OCI-LY7 (cell line): Measurements from ENCODE around the gene MYO9A. TPM values are rescaled to one million over a fixed set of nuclear protein-coding genes. Genes with fewer than 3 reads are reported as not detected.

Source experiments
- BruUV-seq: library from RNA; stranded (reverse); fragments of 400-500 nt; replicated peaks from 2 replicates; lab custom pipeline; 2021; lab: Mats Ljungman, UMichigan
- CTCF ChIA-PET: fragments of 300-600 bp; sonication (Branson Sonifier 250); formaldehyde crosslinking; loops from one replicate; lab custom pipeline; 2022; ENCODE audit warnings: antibody characterized with exemption; ENCODE audit not compliant: unreplicated experiment; lab: Charles Lee
- POLR2A ChIA-PET: fragments of 300-600 bp; sonication (Branson Sonifier 250); formaldehyde crosslinking; loops from one replicate; lab custom pipeline; 2022; ENCODE audit warnings: antibody characterized with exemption; lab: Charles Lee
- DNase-seq: peaks from one replicate; pipeline ENCODE4 v3.0.0-alpha.2; 2015; ENCODE audit warnings: low spot score
- H2AFZ ChIP-seq: fragments of 200-600 bp; sonication (generic), shearing (Covaris generic); 2 replicates; pipeline ENCODE4 v1.6.1; 2014; ENCODE audit warnings: mild to moderate bottlenecking, antibody characterized with exemption, low read length, moderate library complexity
- H3K27ac ChIP-seq: fragments of 200-600 bp; sonication (generic); 2 replicates; pipeline ENCODE4 v1.5.1; 2014; ENCODE audit warnings: mixed run types, low read depth, mild to moderate bottlenecking, moderate library complexity, low read length, inconsistent platforms; ENCODE audit not compliant: poor library complexity, severe bottlenecking
- H3K36me3 ChIP-seq: fragments of 200-600 bp; sonication (generic); 2 replicates; pipeline ENCODE4 v1.6.1; 2014; ENCODE audit warnings: mild to moderate bottlenecking, antibody characterized with exemption, low read length, moderate library complexity, mixed read lengths; ENCODE audit not compliant: insufficient read depth
- H3K4me1 ChIP-seq: fragments of 200-600 bp; sonication (generic); 2 replicates; pipeline ENCODE4 v1.5.1; 2014; ENCODE audit warnings: mild to moderate bottlenecking, low read length; ENCODE audit not compliant: insufficient read depth, poor library complexity, severe bottlenecking
- H3K4me2 ChIP-seq: fragments of 200-600 bp; sonication (generic); 2 replicates; pipeline ENCODE4 v1.6.1; 2014; ENCODE audit warnings: mild to moderate bottlenecking, low read length
- H3K4me3 ChIP-seq: fragments of 200-600 bp; sonication (generic); 2 replicates; pipeline ENCODE4 v1.5.1; 2014; ENCODE audit warnings: mild to moderate bottlenecking, low read depth, low read length; ENCODE audit not compliant: poor library complexity, severe bottlenecking
- H3K79me2 ChIP-seq: fragments of 200-600 bp; sonication (generic); 2 replicates; pipeline ENCODE4 v1.6.1; 2016; ENCODE audit warnings: low read depth, mild to moderate bottlenecking, low read length, moderate library complexity, mixed read lengths; ENCODE audit not compliant: insufficient read depth
- H3K9me2 ChIP-seq: fragments of 200-600 bp; sonication (generic); 2 replicates; pipeline ENCODE4 v1.6.1; 2016; ENCODE audit warnings: mild to moderate bottlenecking, low read length, mixed read lengths; ENCODE audit not compliant: insufficient read depth
- H3K9me3 ChIP-seq: fragments of 200-600 bp; sonication (generic); 2 replicates; pipeline ENCODE4 v1.6.1; 2014; ENCODE audit warnings: mild to moderate bottlenecking, mixed run types, low read length, mixed read lengths
- H4K20me1 ChIP-seq: fragments of 200-600 bp; sonication (generic); 2 replicates; pipeline ENCODE4 v1.6.1; 2014; ENCODE audit warnings: mild to moderate bottlenecking, antibody characterized with exemption, low read length, moderate library complexity, mixed read lengths; ENCODE audit not compliant: insufficient read depth
- CTCF ChIP-seq: fragments of 200-600 bp; sonication (generic); conservative IDR thresholded peaks from 2 replicates; pipeline ENCODE4 v1.5.1; 2014; ENCODE audit warnings: mild to moderate bottlenecking, antibody characterized with exemption, low read length, moderate library complexity, mixed read lengths
- EZH2phosphoT487 ChIP-seq: fragments of 200-600 bp; sonication (generic); IDR thresholded peaks from 2 replicates; pipeline ENCODE4 v1.6.1; 2018; ENCODE audit warnings: low read depth, borderline replicate concordance, mild to moderate bottlenecking, mixed run types, antibody characterized with exemption, low read length, moderate library complexity, mixed read lengths
- intact Hi-C: fragments of 100-400 bp; cut with micrococcal nuclease; formaldehyde crosslinking; loops from one replicate; pipeline ENCODE4 v1.10.0; 2022; ENCODE audit not compliant: unreplicated experiment
- total RNA-seq, 2 experiments: library from RNA; depleted of rRNA in 1 of 2; stranded (reverse); fragments of >200 nt in 1 of 2; shearing (Covaris generic) in 1 of 2; gene quantifications; 2 replicates each; pipeline ENCODE4 v1.2.3, GENCODE V29; 2014 to 2022

MYO9A gene
- total RNA-seq, 2 experiments from 2014 or later: 26.4 to 125 TPM

- intact Hi-C loops: no loop called here
- no TSS peak for BruUV-seq
- ChIA-PET POLR2A (interaction anchor here (0.7 to 0.9 kb wide), 2 partner anchors 29 to 63 kb away, joined by 3 read pairs; no protein-coding TSS in a partner anchor), CTCF (no interaction called here)
- H2AFZ ChIP-seq: no peak overlapping the region
- H3K9me3 ChIP-seq: no peaks in the 10 kb centered on the region
- no peaks in the 10 kb centered on the region for H3K4me1 ChIP-seq
- no peak for DNase-seq
- H3K79me2 ChIP-seq: no peaks in the 10 kb centered on the region
- TF ChIP-seq CTCF: no peak
- no peak for TF ChIP-seq EZH2phosphoT487
- no peaks in the 10 kb centered on the region for H4K20me1 ChIP-seq
- H3K4me3 ChIP-seq: no peak overlapping the region
- H3K36me3 ChIP-seq: peaks cover 48% of the 10 kb centered on the region
- H3K9me2 ChIP-seq: no peaks in the 10 kb centered on the region
- no peak overlapping the region for H3K4me2 ChIP-seq
- no peak overlapping the region for H3K27ac ChIP-seq
These were observed 185.3 kb downstream of the MYO9A start for GRCh38 chr15:71932689-71933088.

GRCh38 chr15:71931261-71931660 is 186.7 kb downstream of the MYO9A start:
- Histone ChIP-seq H3K79me2 (no peaks in the 10 kb centered on the region), H3K27ac (no peak overlapping the region), H3K4me2 (no peak overlapping the region), H3K4me3 (no peak overlapping the region), H3K9me2 (no peaks in the 10 kb centered on the region), H2AFZ (no peak overlapping the region), H3K4me1 (no peaks in the 10 kb centered on the region), H4K20me1 (no peaks in the 10 kb centered on the region), H3K36me3 (peaks cover 48% of the 10 kb centered on the region), H3K9me3 (no peaks in the 10 kb centered on the region)
- intact Hi-C loops: no loop called here
- TF ChIP-seq EZH2phosphoT487 (no peak), CTCF (no peak)
- BruUV-seq: no TSS peak
- DNase-seq: no peak
- CTCF ChIA-PET: no interaction called here
- POLR2A ChIA-PET: no interaction called here

GRCh38 chr15:71925145-71925544 is 192.8 kb downstream of the MYO9A start:
- no peak for DNase-seq
- H3K4me2 ChIP-seq: no peak overlapping the region
- CTCF ChIA-PET: no interaction called here
- intact Hi-C loops: no loop called here
- POLR2A ChIA-PET: interaction anchor here (0.7 kb wide), 1 partner anchor 30 kb away, joined by 3 read pairs; no protein-coding TSS in a partner anchor
- no peak overlapping the region for H3K4me3 ChIP-seq
- H3K36me3 ChIP-seq: peaks cover 7% of the 10 kb centered on the region; the same call in 1 of the 2 replicates
- H3K27ac ChIP-seq: no peak overlapping the region
- BruUV-seq: no TSS peak
- no peaks in the 10 kb centered on the region for H3K9me2 ChIP-seq
- H3K9me3 ChIP-seq: no peaks in the 10 kb centered on the region
- no peaks in the 10 kb centered on the region for H3K4me1 ChIP-seq
- H4K20me1 ChIP-seq: no peaks in the 10 kb centered on the region
- H2AFZ ChIP-seq: no peak overlapping the region
- TF ChIP-seq CTCF (no peak), EZH2phosphoT487 (no peak)
- no peaks in the 10 kb centered on the region for H3K79me2 ChIP-seq
